Suppressor macrophage treated with lipopolysaccharide for 1 hour (primary cell): ENCODE measurements around the gene MOB1B.
"Not testable (repeated sequence)": the region's sequence is repeated elsewhere in the genome, so short reads cannot be mapped to it uniquely, and the experiment has no call there.

ENCODE experiments used
- DNase-seq, 3 donors: peaks; one replicate each; pipeline ENCODE4 v3.0.0-alpha.2; 2020 to 2022

The MOB1B gene

GRCh38 chr4:71009890-71010588 lies 107.9 kb downstream of the MOB1B start:
- DNase-seq: peak; percentile 48 to 74 (median 67)

- no peak for DNase-seq
Observed at GRCh38 chr4:71011451-71011850, 109.3 kb downstream of the MOB1B start.

- DNase-seq: not testable (repeated sequence)
Observed at GRCh38 chr4:71017391-71017790, 115.2 kb downstream of the MOB1B start.

GRCh38 chr4:71020611-71021010 lies 118.4 kb downstream of the MOB1B start:
- DNase-seq: no peak

- DNase-seq: no peak
Observed at GRCh38 chr4:71025654-71026053, 123.5 kb downstream of the MOB1B start.

GRCh38 chr4:71026086-71026485 lies 123.9 kb downstream of the MOB1B start:
- peak; percentile 53 to 63 (median 58) for DNase-seq

GRCh38 chr4:71027611-71028010 lies 125.4 kb downstream of the MOB1B start:
- no peak for DNase-seq

- no peak for DNase-seq
Observed at GRCh38 chr4:71029504-71029903, 127.3 kb downstream of the MOB1B start.

GRCh38 chr4:71032106-71032505 lies 129.9 kb downstream of the MOB1B start:
- not testable (repeated sequence) for DNase-seq
